Measurements from ENCODE around the gene PI16. TPM values are rescaled to one million over a fixed set of nuclear protein-coding genes. Genes with fewer than 3 reads are reported as not detected.

PI16 gene
- total and polyA plus RNA-seq, 7 donors: 1.2 to 49.1 (median 3.1) TPM

DNA sequence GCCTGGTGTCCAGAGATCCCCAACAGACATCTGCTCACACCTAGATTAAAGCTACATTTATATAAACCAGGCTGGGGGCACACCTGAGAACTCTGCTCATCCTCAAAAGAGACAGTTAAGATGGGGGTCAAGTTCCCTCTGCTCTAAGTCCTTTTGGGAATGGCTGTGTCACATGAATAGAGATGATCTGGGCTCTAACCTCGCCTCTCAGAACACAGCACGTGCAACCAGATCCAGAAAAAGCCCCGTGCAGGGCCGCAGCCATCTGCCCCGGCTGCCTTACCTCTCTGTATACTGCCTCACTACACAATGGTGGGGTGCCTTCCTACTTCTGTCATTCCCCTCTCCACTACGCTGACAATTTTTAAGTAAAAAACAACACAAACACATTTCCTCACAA lies 25.6 kb downstream of the PI16 start:
- Histone ChIP-seq H3K9me3 (no peaks in the 10 kb centered on the region), H3K4me1 (peaks cover 47% of the 10 kb centered on the region), H3K36me3 (ENCODE audit: insufficient read depth in 1 of 2, low read depth in 1 of 2) (peaks cover 10 to 35% of the 10 kb centered on the region in 2 donors), H3K27me3 (ENCODE audit: insufficient read depth in 3 of 3, low read length in 2 of 3) (no peaks in the 10 kb centered on the region), H3K27ac (peak overlapping the region; percentile 32), H3K4me3 (no peak overlapping the region)
- TF ChIP-seq, protein P1, sequence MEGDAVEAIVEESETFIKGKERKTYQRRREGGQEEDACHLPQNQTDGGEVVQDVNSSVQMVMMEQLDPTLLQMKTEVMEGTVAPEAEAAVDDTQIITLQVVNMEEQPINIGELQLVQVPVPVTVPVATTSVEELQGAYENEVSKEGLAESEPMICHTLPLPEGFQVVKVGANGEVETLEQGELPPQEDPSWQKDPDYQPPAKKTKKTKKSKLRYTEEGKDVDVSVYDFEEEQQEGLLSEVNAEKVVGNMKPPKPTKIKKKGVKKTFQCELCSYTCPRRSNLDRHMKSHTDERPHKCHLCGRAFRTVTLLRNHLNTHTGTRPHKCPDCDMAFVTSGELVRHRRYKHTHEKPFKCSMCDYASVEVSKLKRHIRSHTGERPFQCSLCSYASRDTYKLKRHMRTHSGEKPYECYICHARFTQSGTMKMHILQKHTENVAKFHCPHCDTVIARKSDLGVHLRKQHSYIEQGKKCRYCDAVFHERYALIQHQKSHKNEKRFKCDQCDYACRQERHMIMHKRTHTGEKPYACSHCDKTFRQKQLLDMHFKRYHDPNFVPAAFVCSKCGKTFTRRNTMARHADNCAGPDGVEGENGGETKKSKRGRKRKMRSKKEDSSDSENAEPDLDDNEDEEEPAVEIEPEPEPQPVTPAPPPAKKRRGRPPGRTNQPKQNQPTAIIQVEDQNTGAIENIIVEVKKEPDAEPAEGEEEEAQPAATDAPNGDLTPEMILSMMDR (IDR thresholded peaks at IDR 0.05): no peak
- ATAC-seq: peak in 2 of 4 donors; percentile 28 to 29
- no peak for DNase-seq
- intact Hi-C loops (cut with DNase I): loop anchor here in 1 of 2 donors (2.0 to 10.0 kb wide), 3 partner anchors 53 to 215 kb away; partner anchors contain the start of gene C6orf89
- WGBS, 3 donors: 30 to 60% (median 32%) methylated on average over 6 of the region's 6 CpGs

DNA sequence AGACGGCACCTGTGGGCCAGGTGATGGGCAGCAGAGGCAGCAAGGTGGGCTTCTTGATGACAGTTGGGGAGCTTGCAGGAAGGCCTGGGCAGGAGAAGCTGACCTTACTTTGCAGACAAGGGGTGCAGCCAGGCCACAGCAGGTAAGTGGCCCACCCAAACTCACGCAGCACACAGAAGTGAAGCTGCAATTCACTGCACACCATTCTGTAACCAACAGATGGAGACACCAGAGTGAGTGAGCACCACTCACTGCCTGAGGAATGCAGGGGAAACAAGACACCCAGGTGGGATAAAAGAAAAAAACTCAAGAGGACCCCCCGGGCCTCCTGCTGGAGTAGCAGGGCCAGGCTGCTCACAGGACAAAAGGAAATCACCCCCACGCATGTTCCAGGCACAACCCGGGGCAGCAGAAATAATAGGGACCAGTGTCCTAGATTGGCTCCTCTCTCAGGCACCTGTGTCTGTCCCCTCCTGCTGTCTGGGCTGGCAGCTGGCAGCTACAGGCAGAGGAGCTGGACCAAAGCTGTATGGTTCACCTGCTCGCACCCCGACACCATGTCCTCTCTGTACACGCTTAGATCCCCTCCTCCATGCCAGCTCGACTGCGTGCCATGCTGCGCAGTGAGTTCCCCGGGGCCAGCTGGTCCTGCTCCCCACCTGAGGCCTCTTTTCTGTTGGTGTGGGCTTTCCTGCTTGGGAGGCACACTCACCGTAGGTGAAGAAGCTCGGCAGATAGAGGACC lies 26.5 kb downstream of the PI16 start:
- Histone ChIP-seq H3K4me3 (no peak overlapping the region), H3K27me3 (ENCODE audit: insufficient read depth in 3 of 3, low read length in 2 of 3) (no peaks in the 10 kb centered on the region), H3K9me3 (no peaks in the 10 kb centered on the region), H3K27ac (peak overlapping the region; percentile 32), H3K36me3 (ENCODE audit: insufficient read depth in 1 of 2, low read depth in 1 of 2) (peaks cover 10 to 25% of the 10 kb centered on the region in 2 donors), H3K4me1 (peaks cover 47% of the 10 kb centered on the region)
- WGBS, 3 donors: 39 to 62% (median 40%) methylated on average over 12 to 14 of the region's 14 CpGs
- DNase-seq (no peak), ATAC-seq (no peak)
- intact Hi-C loops (cut with DNase I): loop anchor here in 1 of 2 donors (2.0 to 10.0 kb wide), 3 partner anchors 54 to 216 kb away; partner anchors contain the start of gene C6orf89
- TF ChIP-seq, protein P1 (IDR thresholded peaks at IDR 0.05): peak; percentile 19

DNA sequence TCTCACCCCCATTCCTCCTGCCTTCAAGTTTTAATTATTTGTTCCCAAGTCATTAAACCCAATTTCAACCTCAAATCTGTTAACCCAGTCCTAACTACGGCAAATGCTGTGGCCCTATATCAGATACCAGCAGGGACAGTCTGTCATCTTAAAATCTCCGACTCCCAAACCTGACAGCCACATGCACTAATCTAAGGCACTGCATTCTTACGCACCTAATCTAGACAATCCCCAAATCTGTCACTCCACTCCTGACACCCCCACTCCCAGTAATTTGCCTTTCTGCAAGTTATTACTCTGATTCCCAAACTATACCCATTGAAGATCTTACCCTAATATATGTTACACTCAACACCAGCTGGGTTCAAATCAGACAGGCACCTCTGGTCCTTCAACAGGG lies 29.0 kb downstream of the PI16 start:
- Histone ChIP-seq H3K27me3 (ENCODE audit: insufficient read depth in 3 of 3, low read length in 2 of 3) (no peaks in the 10 kb centered on the region), H3K36me3 (ENCODE audit: insufficient read depth in 1 of 2, low read depth in 1 of 2) (peaks cover under 1% of the 10 kb centered on the region in 2 donors), H3K9me3 (no peaks in the 10 kb centered on the region), H3K4me3 (peak overlapping the region; percentile 98), H3K4me1 (peaks cover 56% of the 10 kb centered on the region), H3K27ac (no peak overlapping the region)
- TF ChIP-seq, protein P1 (IDR thresholded peaks at IDR 0.05): no peak
- WGBS, 3 donors: 90 to 93% (median 91%) methylated on average over 3 of the region's 3 CpGs
- DNase-seq (no peak), ATAC-seq (no peak)
- intact Hi-C loops (cut with DNase I): loop anchor here in 1 of 2 donors (5.0 to 10.0 kb wide), 2 partner anchors 56 to 219 kb away; no protein-coding TSS in a partner anchor

DNA sequence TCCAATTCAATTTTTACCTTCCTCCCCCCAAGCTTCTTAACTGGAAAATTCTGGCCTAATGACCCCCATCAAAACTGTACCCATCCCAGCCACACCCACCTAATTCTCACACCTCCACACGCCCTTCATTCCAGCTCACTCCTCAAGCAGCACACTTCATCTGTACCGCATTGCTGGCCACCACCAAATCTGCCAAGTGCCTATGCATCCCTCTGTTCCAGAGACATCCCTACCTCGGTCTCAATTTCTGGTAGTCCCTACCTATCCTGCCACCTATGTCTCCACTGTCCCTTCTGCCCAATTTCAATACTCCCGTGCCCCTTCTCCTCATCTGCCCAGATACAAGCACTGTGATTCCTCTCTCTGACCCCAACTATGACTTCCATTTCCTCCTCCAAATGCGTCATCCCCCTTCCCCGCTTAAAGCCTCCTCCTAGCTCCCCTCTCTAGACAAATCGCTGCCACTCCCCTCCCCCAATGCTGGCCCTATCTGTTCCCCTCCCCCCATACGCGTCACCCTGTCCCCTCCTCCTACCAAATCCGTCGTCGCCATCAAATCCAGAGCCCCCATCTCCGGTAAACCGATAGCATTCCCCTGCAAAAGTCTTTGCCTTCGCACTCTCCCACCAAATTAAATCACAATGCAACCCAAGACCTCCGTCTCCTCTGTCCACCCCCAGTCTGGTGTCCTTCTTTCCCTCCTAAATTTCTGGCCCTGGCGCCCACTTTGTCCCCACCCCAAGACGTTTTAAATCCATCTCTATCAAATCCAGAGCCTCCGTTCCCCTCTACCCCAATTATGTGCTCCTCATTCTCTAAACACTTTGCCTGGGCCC lies 30.3 kb downstream of the PI16 start:
- H3K9me3 ChIP-seq: no peaks in the 10 kb centered on the region
- 7 to 10% (median 9%) methylated on average over 19 of the region's 19 CpGs for WGBS, 3 donors
- peak overlapping the region; percentile 50 for H3K27ac ChIP-seq
- peak overlapping the region; percentile 98 for H3K4me3 ChIP-seq
- peaks cover 47% of the 10 kb centered on the region for H3K4me1 ChIP-seq
- TF ChIP-seq, protein P1 (IDR thresholded peaks at IDR 0.05): no peak
- DNase-seq (peak; percentile 57 to 69), ATAC-seq (no peak)
- H3K27me3 ChIP-seq (ENCODE audit: insufficient read depth in 3 of 3, low read length in 2 of 3): no peaks in the 10 kb centered on the region
- intact Hi-C loops (cut with DNase I): loop anchor here in 1 of 2 donors (5.0 to 10.0 kb wide), 2 partner anchors 57 to 220 kb away; no protein-coding TSS in a partner anchor
- no peaks in the 10 kb centered on the region for H3K36me3 ChIP-seq (ENCODE audit: insufficient read depth in 1 of 2, low read depth in 1 of 2)

Measured in psoas muscle (tissue), 8 donors.